ENCODE data around the gene STK33. TPM values are rescaled to one million over a fixed set of nuclear protein-coding genes. Genes with fewer than 3 reads are reported as not detected.

Gene STK33
- total and polyA plus RNA-seq, 7 donors = 0.30 to 8.2 (median 2.7) TPM

GRCh38 chr11:8390851-8391612, 203.0 kb downstream of the STK33 start:
- no peak for TF ChIP-seq CTCF (IDR thresholded peaks at IDR 0.05)
- Histone ChIP-seq H3K36me3 (ENCODE audit: insufficient read depth in 1 of 2, low read depth in 1 of 2) (no peaks in the 10 kb centered on the region), H3K27ac (no peak overlapping the region), H3K9me3 (no peaks in the 10 kb centered on the region), H3K4me1 (no peaks in the 10 kb centered on the region), H3K27me3 (ENCODE audit: insufficient read depth in 3 of 3, low read length in 2 of 3) (no peaks in the 10 kb centered on the region), H3K4me3 (no peak overlapping the region)
- ATAC-seq = no peak
- no peak for DNase-seq
- intact Hi-C loops (cut with DNase I) = no loop called here
- 85 to 95% (median 91%) methylated on average over 9 of the region's 9 CpGs for WGBS, 3 donors

GRCh38 chr11:8389029-8389996, 204.7 kb downstream of the STK33 start:
- intact Hi-C loops (cut with DNase I) = no loop called here
- H3K4me3 ChIP-seq = no peak overlapping the region
- H3K9me3 ChIP-seq = no peaks in the 10 kb centered on the region
- no peaks in the 10 kb centered on the region for H3K27me3 ChIP-seq (ENCODE audit: insufficient read depth in 3 of 3, low read length in 2 of 3)
- H3K36me3 ChIP-seq (ENCODE audit: insufficient read depth in 1 of 2, low read depth in 1 of 2) = no peaks in the 10 kb centered on the region
- no peak overlapping the region for H3K27ac ChIP-seq
- no peak for TF ChIP-seq CTCF (IDR thresholded peaks at IDR 0.05)
- WGBS, 3 donors = 27 to 33% (median 31%) methylated on average over 11 of the region's 11 CpGs
- no peaks in the 10 kb centered on the region for H3K4me1 ChIP-seq
- DNase-seq (no peak), ATAC-seq (no peak)

- 93 to 98% (median 94%) methylated on average over 5 of the region's 5 CpGs for WGBS, 3 donors
- no peak for TF ChIP-seq CTCF (IDR thresholded peaks at IDR 0.05)
- H3K4me3 ChIP-seq = no peak overlapping the region
These were observed 206.3 kb downstream of the STK33 start for GRCh38 chr11:8387693-8388092.

DNA sequence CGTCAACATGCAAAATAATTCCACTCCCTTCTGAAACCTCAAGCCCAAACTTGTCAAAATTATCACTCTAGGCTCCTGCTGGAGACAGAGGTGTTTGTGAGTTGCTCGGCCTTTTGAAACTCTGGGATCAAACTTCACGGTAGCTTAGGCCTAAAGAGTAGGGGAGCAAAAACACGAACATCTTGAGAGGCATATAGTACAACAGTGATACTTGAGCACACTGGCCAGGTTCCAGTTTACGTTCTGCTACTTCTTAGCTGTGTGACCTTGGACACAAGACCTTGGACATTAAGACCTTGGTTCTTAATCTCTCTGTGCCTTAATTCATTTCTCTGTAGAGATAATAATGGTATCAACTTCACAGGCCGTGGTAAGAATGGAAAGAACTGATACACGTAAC, 206.9 kb downstream of the STK33 start:
- no peak for DNase-seq
- 83 to 88% (median 86%) methylated on average over 7 of the region's 7 CpGs for WGBS, 3 donors
- Histone ChIP-seq H3K27ac (no peak overlapping the region), H3K9me3 (no peaks in the 10 kb centered on the region), H3K36me3 (ENCODE audit: insufficient read depth in 1 of 2, low read depth in 1 of 2) (no peaks in the 10 kb centered on the region), H3K27me3 (ENCODE audit: insufficient read depth in 3 of 3, low read length in 2 of 3) (no peaks in the 10 kb centered on the region), H3K4me1 (no peaks in the 10 kb centered on the region), H3K4me3 (no peak overlapping the region)
- ATAC-seq = no peak
- intact Hi-C loops (cut with DNase I) = no loop called here
- TF ChIP-seq CTCF (IDR thresholded peaks at IDR 0.05) = no peak

More at GRCh38 chr11:8387693-8388092, 206.3 kb downstream of the STK33 start:
- H3K9me3 ChIP-seq = no peaks in the 10 kb centered on the region
- ATAC-seq = no peak
- DNase-seq = no peak
- no peaks in the 10 kb centered on the region for H3K27me3 ChIP-seq (ENCODE audit: insufficient read depth in 3 of 3, low read length in 2 of 3)
- intact Hi-C loops (cut with DNase I) = no loop called here
- no peaks in the 10 kb centered on the region for H3K36me3 ChIP-seq (ENCODE audit: insufficient read depth in 1 of 2, low read depth in 1 of 2)
- no peaks in the 10 kb centered on the region for H3K4me1 ChIP-seq
- no peak overlapping the region for H3K27ac ChIP-seq
